CD4-positive, alpha-beta T cell treated with Interleukin-15 for 4 hours (primary cell): Measurements from ENCODE around the gene VCAM1.

Source experiments
- DNase-seq: peaks from one replicate; pipeline ENCODE4 v3.0.0-alpha.2; 2020; ENCODE audit warnings: low spot score

Gene VCAM1

DNA sequence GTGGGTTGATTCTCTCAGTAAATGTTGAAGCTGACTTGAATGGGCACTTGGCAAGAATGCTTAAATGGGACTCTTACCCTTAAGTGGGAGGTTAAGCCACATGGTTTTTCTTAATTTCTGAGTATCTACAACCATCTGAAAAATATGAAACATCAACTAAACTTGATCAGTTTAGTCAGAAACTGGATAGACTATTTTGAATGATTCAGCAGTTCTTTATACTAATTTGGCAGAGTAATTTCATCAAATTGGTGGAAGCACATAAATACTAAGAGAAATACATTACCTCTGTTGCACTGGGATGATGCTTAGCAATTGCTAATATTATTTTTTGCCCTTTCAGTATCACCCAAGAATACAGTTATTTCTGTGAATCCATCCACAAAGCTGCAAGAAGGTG lies 4.7 kb downstream of the VCAM1 start:
- no peak for DNase-seq

DNA sequence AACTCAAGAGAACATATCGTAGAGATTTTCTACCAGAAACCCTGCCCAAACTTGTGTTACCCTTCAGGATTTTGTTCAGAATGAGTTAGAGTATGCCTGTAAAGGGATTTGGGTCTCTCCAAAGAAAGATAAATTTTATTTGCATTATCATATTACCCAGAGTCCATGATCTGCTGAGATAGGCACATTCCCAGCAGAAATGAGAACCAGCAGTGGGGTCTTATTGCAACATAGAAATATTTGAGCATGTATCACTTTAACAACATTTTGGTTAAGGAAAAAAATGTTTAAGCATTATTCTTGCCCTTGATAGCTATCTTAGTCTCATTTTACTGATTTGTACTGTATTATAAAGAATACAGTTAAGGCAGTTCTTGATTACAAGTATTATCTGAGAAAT lies 10.6 kb downstream of the VCAM1 start:
- DNase-seq: no peak

DNA sequence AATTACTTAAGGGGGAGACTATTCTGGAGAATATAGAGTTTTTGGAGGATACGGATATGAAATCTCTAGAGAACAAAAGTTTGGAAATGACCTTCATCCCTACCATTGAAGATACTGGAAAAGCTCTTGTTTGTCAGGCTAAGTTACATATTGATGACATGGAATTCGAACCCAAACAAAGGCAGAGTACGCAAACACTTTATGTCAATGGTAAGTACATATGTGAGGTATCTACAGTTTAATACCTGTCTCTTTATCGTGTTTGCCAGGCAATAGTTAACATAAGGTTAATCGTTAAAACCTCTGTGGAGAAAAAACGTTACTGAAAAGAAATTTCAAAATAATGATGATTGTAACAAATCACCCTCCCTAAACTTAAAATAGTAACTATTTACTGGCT lies 11.8 kb downstream of the VCAM1 start:
- DNase-seq: no peak

DNA sequence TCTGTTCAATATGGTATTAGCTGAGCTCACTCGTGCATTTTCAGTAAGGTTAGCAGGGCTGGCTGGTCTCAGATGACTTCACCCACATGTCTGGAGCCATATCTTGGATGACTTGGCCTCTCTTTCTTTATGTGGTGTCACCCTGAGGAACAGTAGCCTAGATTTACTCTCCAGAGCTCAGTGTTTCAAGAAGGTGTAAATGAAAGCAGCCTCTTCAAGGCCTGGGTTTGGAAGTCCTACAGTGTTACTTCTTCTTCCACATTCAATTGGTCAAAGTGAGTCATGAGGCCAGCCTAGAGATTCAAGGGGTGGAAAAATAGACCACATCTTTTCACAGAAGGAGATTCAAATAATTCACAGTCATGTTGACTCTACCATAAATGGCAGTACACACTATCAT lies 12.2 kb downstream of the VCAM1 start:
- DNase-seq: no peak

DNA sequence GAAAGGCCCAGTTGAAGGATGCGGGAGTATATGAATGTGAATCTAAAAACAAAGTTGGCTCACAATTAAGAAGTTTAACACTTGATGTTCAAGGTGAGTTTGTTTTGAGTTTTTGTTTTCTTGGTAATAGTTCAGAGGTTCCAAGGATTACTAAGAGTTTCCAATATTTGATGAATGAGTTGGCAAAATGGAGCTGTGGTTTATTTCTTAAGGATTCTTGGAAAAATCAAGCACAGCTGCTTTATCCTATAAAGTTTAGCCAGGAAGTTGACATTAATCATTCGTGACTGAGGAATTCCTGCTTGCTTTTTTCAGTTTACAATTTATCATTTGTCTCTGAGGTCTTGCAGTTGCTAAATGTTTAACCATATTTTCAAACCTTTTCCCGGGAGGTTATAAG lies 15.1 kb downstream of the VCAM1 start:
- no peak for DNase-seq

DNA sequence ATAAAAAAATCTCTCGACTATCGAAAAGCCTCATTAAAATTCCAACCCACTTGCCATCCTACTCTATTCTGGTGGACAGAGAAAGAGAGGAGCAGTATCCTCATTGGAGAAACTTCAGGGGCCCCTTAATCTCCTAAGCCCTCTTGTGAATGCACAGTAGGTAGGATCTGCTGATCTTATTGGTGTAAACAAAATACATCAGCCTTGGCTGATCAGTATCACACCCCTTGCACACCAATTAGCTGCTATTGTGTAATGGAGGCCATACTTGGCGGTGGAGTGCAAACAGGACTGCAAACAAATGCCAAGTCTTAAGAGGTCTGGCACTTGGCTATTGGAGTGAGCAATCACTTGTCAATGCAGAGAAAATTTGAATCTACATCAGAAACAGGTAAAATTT lies 15.7 kb downstream of the VCAM1 start:
- DNase-seq: no peak

DNA sequence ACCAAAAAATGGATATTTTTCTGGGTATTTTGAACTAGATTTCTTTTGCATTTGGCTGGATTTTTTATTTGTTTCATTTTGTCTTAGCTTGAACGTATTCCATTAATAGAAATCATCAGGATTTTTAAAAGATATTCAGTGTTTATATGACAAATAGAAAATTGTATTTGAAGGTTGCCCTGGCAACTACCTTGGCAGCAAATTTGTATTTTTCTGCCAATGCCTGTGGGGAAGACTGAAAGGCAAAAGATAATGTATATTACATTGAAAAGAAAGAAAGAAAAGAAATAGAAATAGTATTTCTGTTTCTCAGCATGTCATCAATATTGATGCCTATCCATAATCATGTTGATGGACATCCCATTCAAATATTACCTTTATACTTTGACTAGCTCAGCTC lies 16.8 kb downstream of the VCAM1 start:
- no peak for DNase-seq

DNA sequence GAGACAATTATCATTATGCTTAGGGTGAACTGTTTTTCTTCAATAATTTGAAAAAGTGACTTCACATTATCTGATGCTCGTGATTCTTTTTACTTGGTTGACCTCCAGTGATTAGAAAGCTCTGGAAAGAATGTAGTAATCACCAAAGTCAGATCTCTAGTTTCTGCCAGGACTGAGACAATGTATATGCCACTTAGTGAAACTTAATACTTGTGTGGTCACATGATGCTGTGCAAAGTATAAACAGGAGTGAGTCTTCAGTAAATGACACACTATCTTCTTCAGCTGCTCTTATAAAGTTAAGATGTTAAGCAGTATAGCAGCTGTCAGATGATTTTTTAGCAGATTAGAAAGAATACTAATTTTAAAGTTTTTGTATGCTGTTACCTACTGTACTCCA lies 17.2 kb downstream of the VCAM1 start:
- no peak for DNase-seq

DNA sequence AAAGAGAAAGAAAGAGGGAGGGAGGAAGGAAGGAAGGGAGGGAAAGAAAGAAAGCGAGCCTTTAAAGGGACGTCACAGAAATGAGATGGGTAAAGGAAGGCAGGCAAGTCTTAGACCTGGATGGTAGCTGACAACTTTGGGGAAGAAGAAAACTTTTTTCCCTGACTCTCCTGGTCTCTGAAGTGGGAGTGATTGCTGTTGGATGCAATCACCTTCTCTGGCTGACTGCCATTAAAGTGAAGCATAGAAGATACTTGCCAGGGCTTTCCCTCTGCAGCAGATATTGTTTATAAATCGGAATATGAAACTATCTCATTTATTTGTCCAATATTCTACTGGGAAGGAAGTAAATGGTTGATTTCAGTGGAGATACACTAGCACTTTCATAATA lies 27.0 kb downstream of the VCAM1 start:
- DNase-seq: no peak

DNA sequence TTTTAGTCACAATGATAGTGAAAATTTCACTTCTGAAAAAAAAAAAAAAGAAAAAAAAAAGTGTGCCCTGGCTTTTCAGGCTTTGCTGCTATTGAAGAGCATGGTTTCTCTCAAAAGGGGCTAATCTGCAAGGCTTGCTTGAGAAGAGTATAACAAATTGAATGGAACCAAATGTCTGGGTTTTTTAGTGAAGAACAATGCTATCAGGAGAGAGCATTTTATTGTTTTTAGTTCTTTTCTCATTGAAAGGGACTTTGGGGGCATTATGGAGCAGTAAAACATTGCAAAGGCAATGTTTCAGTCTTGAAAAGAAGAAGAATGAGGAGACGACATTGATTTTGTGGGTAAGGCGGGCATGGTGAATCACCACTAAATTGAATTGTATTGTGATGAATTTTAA lies 28.2 kb downstream of the VCAM1 start:
- DNase-seq: no peak

DNA sequence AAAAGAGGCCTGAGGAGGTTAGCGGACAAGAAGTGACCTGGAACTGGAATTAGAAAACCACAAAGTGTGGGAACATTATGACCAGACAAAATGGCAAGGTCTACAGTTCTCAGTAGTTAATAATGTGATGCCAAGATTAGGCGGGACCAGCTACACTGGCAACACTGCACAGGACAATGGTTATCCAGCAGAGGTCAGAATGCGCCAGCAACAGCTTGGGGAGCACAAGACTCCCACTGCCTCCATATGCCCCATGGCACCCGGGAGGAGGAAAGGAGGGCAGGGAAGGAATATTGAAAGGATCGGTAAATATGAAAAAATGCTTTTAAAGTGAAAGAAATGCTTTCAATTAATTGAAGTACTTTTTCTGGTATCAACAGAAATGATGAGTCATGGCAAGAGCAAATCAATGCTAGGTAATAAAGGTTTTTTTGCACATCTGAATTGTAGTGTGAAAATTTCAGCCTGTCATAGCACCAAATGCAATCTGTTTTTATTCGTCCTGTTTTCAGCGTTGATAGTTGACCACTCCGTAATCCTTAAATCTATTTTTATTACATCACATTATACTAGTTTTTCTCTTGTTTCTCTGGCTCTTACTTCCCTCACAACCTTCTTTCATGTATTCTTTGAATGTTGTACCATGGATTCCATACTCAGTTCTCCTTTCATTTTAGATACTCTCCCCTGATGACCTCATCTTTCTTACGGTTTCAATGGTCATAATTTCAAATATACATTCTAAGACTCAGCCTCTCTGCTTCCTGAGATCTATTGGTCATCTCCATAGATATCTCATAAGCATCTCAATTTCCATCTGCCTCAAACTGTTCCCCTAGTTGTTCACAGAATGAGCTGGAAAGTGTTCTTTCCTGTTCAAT lies 30.7 kb downstream of the VCAM1 start:
- no peak for DNase-seq

DNA sequence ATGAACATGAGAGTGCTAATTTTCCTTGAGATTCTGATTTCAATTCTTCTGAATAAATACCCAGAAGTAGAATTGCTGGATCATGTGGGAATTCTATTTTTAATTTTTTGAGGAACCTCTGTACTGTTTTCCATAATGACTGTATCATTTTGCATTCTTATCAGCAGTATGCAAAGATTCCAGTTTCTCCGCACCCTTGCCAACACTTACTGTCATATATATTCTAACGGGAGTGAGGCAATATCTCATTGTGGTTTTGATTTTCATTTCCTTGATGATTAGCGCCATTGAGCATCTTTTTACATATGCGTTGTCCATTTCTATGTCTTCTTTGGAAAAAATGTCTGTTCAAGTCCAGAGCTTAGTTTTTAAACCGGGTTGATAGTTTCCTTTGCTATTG lies 33.2 kb downstream of the VCAM1 start:
- no peak for DNase-seq

DNA sequence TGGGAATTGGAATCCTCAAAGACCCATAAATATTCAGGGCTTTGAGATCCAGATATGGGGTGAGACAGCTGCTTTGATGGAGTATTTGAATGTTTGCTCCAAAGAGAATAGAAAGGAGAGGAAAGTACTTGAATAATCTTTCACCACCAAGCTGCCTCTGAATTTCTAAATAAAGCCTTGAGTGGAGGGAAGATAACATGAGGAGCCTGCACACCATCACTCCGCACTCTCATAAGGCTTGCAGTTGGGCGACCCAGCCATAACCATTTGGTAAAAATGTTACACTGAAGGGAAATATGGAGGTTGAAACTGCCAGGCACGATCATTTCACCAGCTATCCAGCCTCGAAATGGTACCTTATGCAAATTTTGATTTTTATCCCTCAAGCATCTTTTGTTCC lies 38.4 kb downstream of the VCAM1 start:
- DNase-seq: no peak

DNA sequence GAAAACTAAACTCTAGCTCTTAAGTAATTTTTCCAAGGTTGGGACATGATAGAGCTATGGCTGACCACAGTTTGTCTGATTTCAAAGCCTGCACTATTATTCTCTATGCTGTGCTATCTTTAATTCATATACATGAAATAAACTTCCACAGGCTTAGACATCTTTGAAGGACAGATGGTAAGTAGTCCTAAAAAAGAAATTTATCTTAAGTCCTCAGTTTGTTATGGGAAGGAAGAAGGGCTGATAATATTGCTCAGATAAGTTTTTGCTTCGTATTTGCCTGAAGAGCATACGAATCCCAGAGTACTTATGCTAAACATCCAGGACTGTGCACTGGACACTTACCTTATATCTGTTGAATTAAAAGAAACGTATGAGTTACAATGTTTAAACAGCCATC lies 39.6 kb downstream of the VCAM1 start:
- DNase-seq: no peak

DNA sequence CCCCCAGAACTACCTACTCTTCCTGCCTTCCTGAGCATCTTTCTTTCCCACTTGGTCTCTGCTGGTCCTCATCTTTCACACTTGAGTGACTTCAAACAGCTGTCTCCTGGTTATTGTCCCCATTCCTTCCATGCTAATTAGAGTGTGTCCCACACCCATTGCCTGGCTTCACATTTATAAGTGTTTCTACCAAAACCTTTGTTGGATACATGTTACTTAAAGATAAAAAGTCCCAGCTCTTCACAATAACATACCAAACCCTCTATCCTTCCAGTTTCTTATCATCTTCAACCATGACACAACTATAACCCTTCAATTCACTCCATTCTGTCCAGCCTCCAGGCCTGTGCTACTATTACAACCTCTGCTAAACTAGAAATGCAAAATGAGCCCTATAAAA lies 41.0 kb downstream of the VCAM1 start:
- DNase-seq: no peak

DNA sequence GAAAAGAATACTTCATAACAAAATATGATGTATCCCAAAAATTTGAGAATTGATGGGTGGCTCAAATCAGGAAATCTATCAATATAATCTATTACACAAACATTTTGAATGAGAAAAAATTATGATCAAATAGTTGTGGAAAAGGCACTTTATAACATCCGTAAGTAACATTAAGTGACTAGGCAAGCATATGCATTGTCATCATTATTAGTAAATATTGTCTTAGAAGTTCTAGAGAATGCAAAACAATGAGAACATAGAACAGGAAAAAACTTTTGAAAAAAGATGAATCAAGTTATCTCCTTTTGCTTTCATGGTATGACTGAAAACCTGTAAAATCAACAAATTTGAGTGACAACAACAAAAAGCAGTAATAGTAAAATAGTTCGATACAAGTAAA lies 42.9 kb downstream of the VCAM1 start:
- no peak for DNase-seq

DNA sequence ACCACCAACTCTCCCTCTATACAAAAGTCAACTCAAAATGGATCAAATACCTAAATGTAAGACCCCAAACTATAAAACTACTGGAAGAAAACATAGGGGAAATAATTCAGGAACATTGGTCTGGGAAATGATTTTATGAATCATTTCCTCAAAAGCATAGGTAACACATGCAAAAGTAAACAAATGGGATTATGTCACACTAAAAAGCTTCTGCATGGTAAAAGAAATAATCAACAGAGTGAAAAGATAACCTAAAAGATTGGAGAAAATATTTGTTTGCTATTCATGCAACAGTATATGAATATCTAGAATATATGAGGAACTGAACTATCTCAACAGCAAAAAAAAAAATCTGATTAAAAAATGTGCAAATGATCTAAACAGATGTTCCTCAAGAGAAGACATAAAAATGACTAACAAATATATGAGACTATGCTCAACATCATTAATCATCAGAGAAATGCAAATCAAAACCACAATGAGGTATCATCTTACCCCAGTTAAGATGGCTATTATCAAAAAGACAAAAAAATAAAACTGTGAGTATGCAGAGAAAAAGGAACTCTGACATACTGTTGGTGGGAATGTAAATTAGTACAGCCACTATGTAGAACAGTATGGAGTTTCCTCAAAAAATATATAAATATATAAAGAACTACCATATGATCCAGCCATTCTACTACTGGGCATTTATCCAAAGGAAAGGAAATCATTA lies 47.8 kb downstream of the VCAM1 start:
- no peak for DNase-seq

DNA sequence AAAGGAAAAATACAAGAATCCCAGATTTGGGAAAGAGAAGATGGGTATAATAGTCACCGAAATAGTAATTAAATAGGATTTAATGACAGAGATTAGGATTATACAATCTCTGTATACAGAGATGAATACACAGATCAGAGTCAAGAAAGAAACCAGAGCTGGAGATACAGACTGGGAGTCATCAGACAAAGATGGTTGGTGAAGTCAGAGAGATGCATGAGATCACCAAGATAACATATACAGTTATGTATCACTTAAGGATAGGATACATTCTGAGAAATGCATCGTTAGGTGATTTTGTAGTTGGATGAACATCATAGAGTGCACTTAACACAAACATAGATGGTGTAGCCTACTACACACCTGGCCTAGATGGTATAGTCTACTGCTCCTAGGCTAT lies 49.8 kb downstream of the VCAM1 start:
- DNase-seq: no peak

DNA sequence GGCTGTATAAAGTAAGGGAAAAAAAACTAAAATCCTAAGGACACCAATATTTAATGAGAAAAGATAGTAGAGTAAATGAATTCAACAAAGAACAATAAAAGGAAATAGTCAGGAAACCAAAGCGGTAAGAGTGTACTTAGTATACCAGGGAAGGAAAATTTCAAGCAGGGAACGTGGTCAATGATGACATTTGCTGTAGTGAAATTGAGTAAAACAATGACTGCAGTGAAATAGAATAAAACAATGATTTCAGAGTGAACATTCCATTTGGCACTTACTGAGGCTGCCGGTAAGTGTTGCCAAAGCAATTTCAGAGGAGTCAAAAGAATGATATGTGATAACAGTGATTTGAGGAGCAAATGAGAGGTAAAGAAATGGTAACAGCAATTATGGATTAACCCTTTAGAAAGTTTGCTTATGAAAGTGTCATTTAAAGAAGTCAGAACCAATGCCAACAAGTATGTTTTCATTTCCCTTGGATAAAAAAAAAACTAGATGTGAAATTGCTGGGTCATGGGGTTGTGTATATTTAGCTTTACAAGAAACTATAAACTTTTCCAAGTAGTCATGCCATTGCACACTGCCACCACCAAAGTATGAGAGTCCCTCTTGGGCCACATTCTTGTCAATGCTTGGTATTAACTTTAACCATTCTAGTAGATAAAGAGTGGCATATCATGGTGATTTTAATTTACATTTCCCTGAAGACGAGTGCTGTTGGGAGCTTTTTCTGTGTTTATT lies 50.5 kb downstream of the VCAM1 start:
- DNase-seq: no peak

DNA sequence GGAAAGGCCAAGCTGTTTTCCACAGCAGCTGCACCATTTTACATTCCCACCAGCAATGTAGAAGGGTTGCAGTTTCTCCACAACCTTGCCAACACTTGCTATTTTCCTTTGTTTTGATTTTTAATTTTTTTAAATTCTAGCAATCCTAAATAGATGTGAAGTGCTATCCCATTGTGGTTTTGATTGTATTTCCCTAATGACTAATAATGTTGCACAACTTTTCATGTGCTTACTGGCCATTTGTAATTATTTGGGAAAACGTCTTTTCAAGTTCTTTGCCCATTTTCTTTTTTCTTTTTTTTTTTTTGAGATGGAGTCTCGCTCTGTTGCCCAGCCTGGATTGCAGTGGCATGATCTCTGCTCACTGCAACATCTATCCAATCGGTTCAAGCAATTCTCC lies 53.9 kb downstream of the VCAM1 start:
- no peak for DNase-seq

DNA sequence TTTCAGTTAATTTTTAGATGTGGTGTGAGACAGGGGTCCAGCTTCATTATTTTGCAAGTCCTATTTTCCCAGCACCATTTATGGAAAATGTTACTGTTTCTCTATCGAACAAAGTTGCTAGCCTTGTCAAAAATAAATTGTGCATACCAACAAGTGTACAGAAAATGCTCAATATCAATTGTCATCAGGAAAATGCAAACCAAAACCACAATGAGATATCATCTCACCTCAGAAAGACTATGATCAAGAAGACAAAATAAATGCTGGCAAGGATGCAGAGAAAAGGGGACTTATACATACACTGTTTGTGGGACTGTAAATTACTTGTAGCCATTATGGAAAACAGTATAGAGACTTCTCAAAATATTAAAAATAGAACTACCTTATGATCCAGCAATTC lies 54.8 kb downstream of the VCAM1 start:
- DNase-seq: no peak

DNA sequence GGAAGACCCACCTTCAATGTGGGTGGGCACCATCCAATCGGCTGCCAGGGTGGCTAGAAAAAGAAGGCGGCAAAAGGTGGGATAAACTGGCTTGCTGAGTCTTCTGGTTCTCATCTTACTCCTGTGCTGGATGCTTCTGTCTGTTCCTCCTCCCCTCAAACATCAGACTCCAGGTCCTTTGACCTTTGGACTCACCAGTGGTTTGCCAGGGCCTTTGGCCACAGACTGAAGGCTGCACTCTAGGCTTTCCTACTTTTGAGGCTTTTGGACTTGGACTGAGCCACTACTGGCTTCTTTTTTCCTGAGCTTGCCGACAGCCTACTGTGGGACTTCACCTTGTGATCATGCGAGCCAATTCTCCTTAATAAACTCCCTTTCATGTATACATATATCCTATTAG lies 55.9 kb downstream of the VCAM1 start:
- DNase-seq: no peak

DNA sequence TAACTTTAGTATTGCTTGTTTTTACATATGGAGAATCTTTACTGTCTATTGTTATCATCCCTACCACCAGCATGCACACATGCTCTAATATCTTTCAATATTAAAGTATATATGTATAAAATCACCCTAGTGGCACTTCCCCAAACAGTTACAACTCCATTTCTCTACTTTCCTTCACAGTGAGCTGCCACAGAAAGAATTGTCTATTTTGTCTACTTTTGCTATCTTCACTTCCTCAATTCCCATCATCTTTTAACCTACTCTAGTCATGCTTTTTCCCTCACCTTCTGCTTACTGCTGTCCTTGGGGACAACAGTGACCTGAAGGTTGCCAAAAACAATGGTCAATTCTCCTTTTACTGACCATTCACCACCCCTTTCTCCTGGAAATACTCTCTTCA lies 59.2 kb downstream of the VCAM1 start:
- no peak for DNase-seq
